Trophoblast cell (in vitro differentiated cells and primary cell): ENCODE measurements around the gene CA11.
"Not testable (repeated sequence)": the region's sequence is repeated elsewhere in the genome, so short reads cannot be mapped to it uniquely, and the experiment has no call there.

ENCODE experiments used
- DNase-seq, 2 donors: peaks; one replicate each; pipeline ENCODE4 v3.0.0-alpha.2; 2016
- H2AFZ ChIP-seq: 2 replicates; pipeline ENCODE4 v1.6.1; 2013; ENCODE audit warnings: low read length, moderate library complexity, mild to moderate bottlenecking; ENCODE audit not compliant: insufficient read depth, poor library complexity
- H2AK5ac ChIP-seq: 2 replicates; pipeline ENCODE4 v1.6.1; 2013; ENCODE audit warnings: mild to moderate bottlenecking, low read length
- H2BK120ac ChIP-seq: 2 replicates; pipeline ENCODE4 v1.6.1; 2013; ENCODE audit warnings: low read length, mild to moderate bottlenecking, moderate library complexity; ENCODE audit not compliant: insufficient read depth, poor library complexity
- H2BK12ac ChIP-seq: 2 replicates; pipeline ENCODE4 v1.6.1; 2013; ENCODE audit warnings: mild to moderate bottlenecking, low read length, moderate library complexity
- H2BK5ac ChIP-seq: 2 replicates; pipeline ENCODE4 v1.6.1; 2013; ENCODE audit warnings: low read length, low read depth, moderate library complexity, mild to moderate bottlenecking; ENCODE audit not compliant: poor library complexity
- H3K14ac ChIP-seq: 2 replicates; pipeline ENCODE4 v1.6.1; 2013; ENCODE audit warnings: mild to moderate bottlenecking, low read length
- H3K18ac ChIP-seq: 2 replicates; pipeline ENCODE4 v1.6.1; 2013; ENCODE audit warnings: mild to moderate bottlenecking, low read length
- H3K23ac ChIP-seq: 2 replicates; pipeline ENCODE4 v1.6.1; 2013; ENCODE audit warnings: low read length
- H3K27ac ChIP-seq: 2 replicates; pipeline ENCODE4 v1.5.1; 2013; ENCODE audit warnings: low read depth, mild to moderate bottlenecking, inconsistent platforms, low read length, moderate library complexity
- H3K27me3 ChIP-seq: 2 replicates; pipeline ENCODE4 v1.6.1; 2013; ENCODE audit warnings: inconsistent platforms, mild to moderate bottlenecking, low read length, moderate library complexity; ENCODE audit not compliant: insufficient read depth
- H3K36me3 ChIP-seq, 2 experiments: 1 replicate in 1 of 2; 2 replicates in 1 of 2; pipeline ENCODE4 v1.6.1; 2013; ENCODE audit warnings: low read length in 2 of 2, mild to moderate bottlenecking in 2 of 2, moderate library complexity in 1 of 2; ENCODE audit not compliant: insufficient read depth in 2 of 2, control insufficient read depth in 1 of 2
- H3K4ac ChIP-seq: 2 replicates; pipeline ENCODE4 v1.6.1; 2013; ENCODE audit warnings: low read depth, mild to moderate bottlenecking, low read length, moderate library complexity
- H3K4me1 ChIP-seq, 2 experiments: 1 replicate in 1 of 2; 2 replicates in 1 of 2; pipeline ENCODE4 v1.6.1; 2013; ENCODE audit warnings: low read length in 2 of 2, mild to moderate bottlenecking in 2 of 2, moderate library complexity in 1 of 2; ENCODE audit not compliant: insufficient read depth in 2 of 2, control insufficient read depth in 1 of 2
- H3K4me2 ChIP-seq: 2 replicates; pipeline ENCODE4 v1.6.1; 2013; ENCODE audit warnings: inconsistent platforms, mild to moderate bottlenecking, low read length, moderate library complexity
- H3K4me3 ChIP-seq: 2 replicates; pipeline ENCODE4 v1.5.1; 2013; ENCODE audit warnings: mild to moderate bottlenecking, low read depth, low read length, inconsistent platforms
- H3K79me1 ChIP-seq: one replicate; pipeline ENCODE4 v1.6.1; 2013; ENCODE audit warnings: low read length
- H3K79me2 ChIP-seq: 2 replicates; pipeline ENCODE4 v1.6.1; 2013; ENCODE audit warnings: low read length, mild to moderate bottlenecking; ENCODE audit not compliant: control insufficient read depth, insufficient read depth, poor library complexity
- H3K9ac ChIP-seq: 2 replicates; pipeline ENCODE4 v1.6.1; 2013; ENCODE audit warnings: mild to moderate bottlenecking, low read length
- H3K9me3 ChIP-seq: 2 replicates; pipeline ENCODE4 v1.6.1; 2013; ENCODE audit warnings: low read depth, mild to moderate bottlenecking, control low read depth, inconsistent platforms, low read length; ENCODE audit not compliant: insufficient read depth
- H4K12ac ChIP-seq: 2 replicates; pipeline ENCODE4 v1.6.1; 2013; ENCODE audit warnings: low read depth, mild to moderate bottlenecking, low read length, moderate library complexity
- H4K8ac ChIP-seq: 2 replicates; pipeline ENCODE4 v1.6.1; 2013; ENCODE audit warnings: low read depth, mild to moderate bottlenecking, low read length, moderate library complexity
- H4K91ac ChIP-seq: one replicate; pipeline ENCODE4 v1.6.1; 2013; ENCODE audit warnings: low read depth, mild to moderate bottlenecking, low read length, moderate library complexity
- WGBS: extraction: QIAGEN DNeasy Blood & Tissue Kit; methylation state at CpG from one replicate; pipeline ENCODE4 v1.1.7; 2013; ENCODE audit warnings: missing lambda C conversion rate; ENCODE audit not compliant: insufficient read length, insufficient coverage; ENCODE audit errors: extremely low coverage; 5-methylcytosine and 5-hydroxymethylcytosine counted together

Gene CA11

DNA sequence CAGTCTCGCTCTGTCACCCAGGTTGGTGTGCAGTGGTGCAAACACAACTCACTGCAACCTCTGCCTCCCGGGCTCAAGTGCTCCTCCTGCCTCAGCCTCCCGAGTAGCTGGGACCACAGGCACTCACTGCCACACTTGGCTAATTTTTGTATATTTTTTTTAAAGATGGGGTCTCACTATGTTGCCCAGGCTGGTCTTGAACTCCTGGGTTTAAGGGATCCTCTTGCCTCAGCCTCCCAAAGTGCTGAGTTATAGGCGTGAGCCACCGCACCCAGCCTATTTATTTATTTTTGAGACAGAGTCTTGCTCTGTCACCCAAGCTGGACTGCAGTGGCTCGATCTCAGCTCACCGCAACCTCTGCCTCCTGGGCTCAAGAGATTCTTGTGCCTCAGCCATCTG, 40.6 kb upstream of the CA11 start:
- not testable (repeated sequence) for H3K9ac ChIP-seq, H3K36me3 ChIP-seq, H3K9me3 ChIP-seq, H3K27me3 ChIP-seq, H3K4me2 ChIP-seq, H2BK120ac ChIP-seq, H4K8ac ChIP-seq, H3K4ac ChIP-seq, H3K4me1 ChIP-seq, H4K12ac ChIP-seq, H2AFZ ChIP-seq, H2BK12ac ChIP-seq, H3K23ac ChIP-seq, H3K79me1 ChIP-seq, H2BK5ac ChIP-seq, H4K91ac ChIP-seq, H3K27ac ChIP-seq, H3K4me3 ChIP-seq, H3K14ac ChIP-seq, H3K79me2 ChIP-seq, H3K18ac ChIP-seq, DNase-seq, H2AK5ac ChIP-seq
- WGBS, result no CpG with 5 or more reads among the region's 7 CpGs

DNA sequence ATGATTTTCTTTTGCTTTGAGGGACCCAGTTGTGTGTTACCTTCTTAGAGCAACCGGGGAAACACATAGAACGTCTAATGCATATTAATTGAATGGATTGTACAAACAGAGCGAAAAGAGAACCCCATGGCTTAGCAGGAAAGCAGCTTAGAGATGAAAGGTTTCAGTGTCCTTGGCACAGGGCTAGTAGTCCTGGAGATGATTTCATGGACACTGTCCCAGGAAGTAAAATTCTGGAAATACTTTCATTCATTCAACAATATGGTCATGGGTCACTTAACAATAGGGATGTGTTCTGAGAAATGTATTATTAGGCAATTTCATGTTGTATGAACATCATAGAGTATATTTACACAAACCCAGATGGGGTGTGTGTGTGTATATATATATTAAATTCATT, 40.1 kb upstream of the CA11 start:
- Histone ChIP-seq H3K36me3 (no peaks in the 10 kb centered on the region), H3K4ac (no peak overlapping the region), H2BK5ac (no peak overlapping the region), H3K27ac (no peak overlapping the region), H3K4me2 (no peak overlapping the region), H3K9ac (no peak overlapping the region), H3K9me3 (no peaks in the 10 kb centered on the region), H3K4me1 (no peaks in the 10 kb centered on the region), H4K91ac (no peak overlapping the region), H2AFZ (no peak overlapping the region), H3K23ac (no peak overlapping the region), H2BK120ac (no peak overlapping the region), H3K27me3 (no peaks in the 10 kb centered on the region), H3K4me3 (no peak overlapping the region), H4K8ac (no peak overlapping the region), H2AK5ac (no peak overlapping the region), H3K79me2 (no peaks in the 10 kb centered on the region), H2BK12ac (no peak overlapping the region), H3K14ac (no peak overlapping the region), H4K12ac (no peak overlapping the region), H3K18ac (no peak overlapping the region), H3K79me1 (no peaks in the 10 kb centered on the region)
- no peak for DNase-seq
- no CpG with 5 or more reads among the region's 3 CpGs for WGBS

DNA sequence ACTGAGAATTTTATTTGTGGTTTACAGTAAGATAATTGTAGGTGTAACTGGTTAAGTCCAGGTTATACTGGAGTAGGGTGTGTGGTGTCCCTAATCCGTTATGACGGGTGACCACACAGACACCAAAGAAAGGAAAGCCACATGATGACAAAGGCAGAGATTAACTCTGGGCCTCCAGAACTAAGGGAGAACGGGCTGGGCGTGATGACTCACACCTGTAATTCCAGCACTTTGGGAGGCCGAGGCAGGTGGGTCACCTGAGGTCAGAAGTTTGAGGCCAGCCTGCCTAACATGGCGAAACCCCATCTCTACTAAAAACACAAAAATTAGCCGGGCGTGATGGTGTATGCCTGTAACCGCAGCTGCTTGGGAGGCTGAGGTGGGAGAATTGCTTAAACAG, 39.6 kb upstream of the CA11 start:
- Histone ChIP-seq H4K8ac (no peak overlapping the region), H2BK12ac (no peak overlapping the region), H3K18ac (no peak overlapping the region), H3K9me3 (no peaks in the 10 kb centered on the region), H3K4me2 (no peak overlapping the region), H2AK5ac (no peak overlapping the region), H3K36me3 (no peaks in the 10 kb centered on the region), H3K79me2 (no peaks in the 10 kb centered on the region), H2AFZ (no peak overlapping the region), H2BK120ac (no peak overlapping the region), H3K9ac (no peak overlapping the region), H3K27me3 (no peaks in the 10 kb centered on the region), H4K91ac (no peak overlapping the region), H3K23ac (no peak overlapping the region), H3K4me1 (no peaks in the 10 kb centered on the region), H3K79me1 (no peaks in the 10 kb centered on the region), H3K4me3 (no peak overlapping the region), H4K12ac (no peak overlapping the region), H3K14ac (no peak overlapping the region), H2BK5ac (no peak overlapping the region), H3K27ac (no peak overlapping the region), H3K4ac (no peak overlapping the region)
- WGBS, result no CpG with 5 or more reads among the region's 9 CpGs
- peak; percentile 44 to 46 for DNase-seq

GRCh38 chr19:48683349-48683748, 37.4 kb upstream of the CA11 start:
- Histone ChIP-seq H2AFZ (no peak overlapping the region), H2BK120ac (no peak overlapping the region)

More at GRCh38 chr19:48683349-48683748, 37.4 kb upstream of the CA11 start:
- no peak overlapping the region for H2BK12ac ChIP-seq
- H2AK5ac ChIP-seq, result no peak overlapping the region
- H4K91ac ChIP-seq, result no peak overlapping the region
- no peak overlapping the region for H2BK5ac ChIP-seq
- no peak overlapping the region for H3K18ac ChIP-seq
- peak; percentile 48 to 72 for DNase-seq
- H3K14ac ChIP-seq, result no peak overlapping the region
- H3K27ac ChIP-seq, result no peak overlapping the region
- WGBS, result no CpG with 5 or more reads among the region's 11 CpGs
- H3K4me1 ChIP-seq, result no peaks in the 10 kb centered on the region
- H3K4me3 ChIP-seq, result no peak overlapping the region
- no peaks in the 10 kb centered on the region for H3K79me2 ChIP-seq
- no peaks in the 10 kb centered on the region for H3K9me3 ChIP-seq
- H3K27me3 ChIP-seq, result no peaks in the 10 kb centered on the region
- H4K12ac ChIP-seq, result no peak overlapping the region
- no peak overlapping the region for H3K9ac ChIP-seq
- H4K8ac ChIP-seq, result no peak overlapping the region
- H3K4me2 ChIP-seq, result no peak overlapping the region
- no peak overlapping the region for H3K4ac ChIP-seq
- H3K23ac ChIP-seq, result no peak overlapping the region
- H3K36me3 ChIP-seq, result no peaks in the 10 kb centered on the region
- H3K79me1 ChIP-seq, result no peaks in the 10 kb centered on the region
